ENCODE results near the gene DUSP9.

DUSP9 gene

DNA sequence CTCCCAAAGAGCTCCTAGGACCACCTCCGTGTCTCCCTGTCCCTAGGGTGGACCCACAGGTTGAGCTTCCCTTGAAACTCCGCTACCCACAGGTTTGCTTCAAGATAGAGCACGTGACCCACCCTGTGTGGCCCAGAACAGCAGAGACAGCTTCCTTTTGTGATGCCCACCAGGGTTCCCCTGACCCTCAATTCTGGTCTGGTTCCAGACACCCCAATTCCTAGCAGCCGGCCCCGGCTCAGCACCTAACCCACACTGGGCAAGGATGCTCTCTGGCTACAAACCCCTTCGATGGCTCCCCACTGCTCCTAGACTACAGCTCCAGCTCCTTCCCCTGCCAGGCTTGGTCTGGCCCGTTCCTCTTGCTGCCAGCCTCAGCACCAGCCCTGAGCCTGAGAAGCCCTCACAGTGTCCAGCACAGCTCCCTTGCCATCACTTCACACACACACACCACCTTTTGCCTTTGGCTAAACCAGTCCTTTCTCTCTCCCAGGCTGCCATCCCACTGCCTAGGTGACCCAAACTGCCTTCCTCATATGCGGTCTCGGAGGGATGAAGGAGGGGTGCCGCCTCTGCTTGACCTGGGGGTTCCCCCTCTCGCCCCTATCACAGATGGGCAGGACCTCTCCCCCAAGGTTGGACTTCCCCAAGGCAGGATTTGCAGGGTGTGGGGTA, 20.4 kb downstream of the DUSP9 start:
- TF ChIP-seq, protein P1, sequence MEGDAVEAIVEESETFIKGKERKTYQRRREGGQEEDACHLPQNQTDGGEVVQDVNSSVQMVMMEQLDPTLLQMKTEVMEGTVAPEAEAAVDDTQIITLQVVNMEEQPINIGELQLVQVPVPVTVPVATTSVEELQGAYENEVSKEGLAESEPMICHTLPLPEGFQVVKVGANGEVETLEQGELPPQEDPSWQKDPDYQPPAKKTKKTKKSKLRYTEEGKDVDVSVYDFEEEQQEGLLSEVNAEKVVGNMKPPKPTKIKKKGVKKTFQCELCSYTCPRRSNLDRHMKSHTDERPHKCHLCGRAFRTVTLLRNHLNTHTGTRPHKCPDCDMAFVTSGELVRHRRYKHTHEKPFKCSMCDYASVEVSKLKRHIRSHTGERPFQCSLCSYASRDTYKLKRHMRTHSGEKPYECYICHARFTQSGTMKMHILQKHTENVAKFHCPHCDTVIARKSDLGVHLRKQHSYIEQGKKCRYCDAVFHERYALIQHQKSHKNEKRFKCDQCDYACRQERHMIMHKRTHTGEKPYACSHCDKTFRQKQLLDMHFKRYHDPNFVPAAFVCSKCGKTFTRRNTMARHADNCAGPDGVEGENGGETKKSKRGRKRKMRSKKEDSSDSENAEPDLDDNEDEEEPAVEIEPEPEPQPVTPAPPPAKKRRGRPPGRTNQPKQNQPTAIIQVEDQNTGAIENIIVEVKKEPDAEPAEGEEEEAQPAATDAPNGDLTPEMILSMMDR (IDR thresholded peaks at IDR 0.05; ENCODE audit: borderline replicate concordance, control extremely low read depth, extremely low read depth, insufficient read depth, missing control alignments), result no peak
- DNase-seq (ENCODE audit: low spot score), result peak; percentile 12
- in situ Hi-C loops (cut with MboI; ENCODE audit: low sequenced_read_pairs, unreplicated experiment), result loop anchor here (10.0 to 25.0 kb wide), 2 partner anchors 123 to 705 kb away; no protein-coding TSS in a partner anchor

- DNase-seq (ENCODE audit: low spot score), result peak; percentile 82
- TF ChIP-seq, protein P1 (IDR thresholded peaks at IDR 0.05; ENCODE audit: borderline replicate concordance, control extremely low read depth, extremely low read depth, insufficient read depth, missing control alignments), result peak; percentile 75
- in situ Hi-C loops (cut with MboI; ENCODE audit: low sequenced_read_pairs, unreplicated experiment), result loop anchor here (10.0 to 25.0 kb wide), 2 partner anchors 123 to 706 kb away; no protein-coding TSS in a partner anchor
Measured at GRCh38 chrX:153667956-153668396, 21.0 kb downstream of the DUSP9 start.

DNA sequence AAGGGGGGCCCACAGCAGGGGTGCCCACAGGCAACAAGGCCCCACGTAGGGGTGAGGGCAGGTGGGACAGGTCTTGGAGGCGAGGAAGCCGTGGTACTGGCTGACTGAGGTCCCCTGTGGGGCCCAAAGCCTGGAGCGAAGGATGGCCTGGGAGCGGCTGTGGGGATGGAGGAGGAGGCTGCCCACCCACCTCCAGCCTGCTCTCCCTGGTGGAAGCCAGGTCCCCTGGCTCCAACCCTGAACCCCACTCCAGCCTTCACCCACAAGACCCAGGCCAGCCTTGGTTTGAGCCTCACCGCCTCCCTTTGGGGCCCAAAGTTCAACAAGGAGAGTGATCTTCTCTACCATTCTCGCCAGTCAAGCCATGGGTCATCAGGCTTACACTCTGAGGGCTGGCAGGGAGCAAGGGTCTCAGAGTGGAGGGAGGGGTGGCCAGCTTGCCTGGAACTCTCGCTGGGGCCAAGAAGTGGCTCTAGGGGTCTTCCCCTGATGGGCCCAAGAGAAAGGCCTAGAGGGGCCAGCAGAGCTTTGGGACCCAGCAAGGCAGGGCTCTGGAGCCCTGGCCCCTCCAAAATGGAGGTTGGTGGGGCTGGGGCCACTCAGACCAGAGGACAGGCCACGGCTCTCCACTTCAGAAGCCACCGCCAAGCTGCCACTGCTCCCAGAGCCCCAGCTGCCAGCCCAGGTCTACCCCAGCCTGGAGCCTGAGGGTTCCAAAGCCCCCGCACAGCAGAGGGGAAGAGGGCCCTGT, 21.6 kb downstream of the DUSP9 start:
- DNase-seq (ENCODE audit: low spot score), result peak; percentile 21
- in situ Hi-C loops (cut with MboI; ENCODE audit: low sequenced_read_pairs, unreplicated experiment), result loop anchor here (10.0 to 25.0 kb wide), 2 partner anchors 124 to 706 kb away; no protein-coding TSS in a partner anchor
- TF ChIP-seq, protein P1 (IDR thresholded peaks at IDR 0.05; ENCODE audit: borderline replicate concordance, control extremely low read depth, extremely low read depth, insufficient read depth, missing control alignments), result no peak

GRCh38 chrX:153669174-153669890, 22.3 kb downstream of the DUSP9 start:
- in situ Hi-C loops (cut with MboI; ENCODE audit: low sequenced_read_pairs, unreplicated experiment), result loop anchor here (10.0 to 25.0 kb wide), 2 partner anchors 125 to 707 kb away; no protein-coding TSS in a partner anchor
- TF ChIP-seq, protein P1 (IDR thresholded peaks at IDR 0.05; ENCODE audit: borderline replicate concordance, control extremely low read depth, extremely low read depth, insufficient read depth, missing control alignments), result peak; percentile 59
- DNase-seq (ENCODE audit: low spot score), result peak; percentile 74

DNA sequence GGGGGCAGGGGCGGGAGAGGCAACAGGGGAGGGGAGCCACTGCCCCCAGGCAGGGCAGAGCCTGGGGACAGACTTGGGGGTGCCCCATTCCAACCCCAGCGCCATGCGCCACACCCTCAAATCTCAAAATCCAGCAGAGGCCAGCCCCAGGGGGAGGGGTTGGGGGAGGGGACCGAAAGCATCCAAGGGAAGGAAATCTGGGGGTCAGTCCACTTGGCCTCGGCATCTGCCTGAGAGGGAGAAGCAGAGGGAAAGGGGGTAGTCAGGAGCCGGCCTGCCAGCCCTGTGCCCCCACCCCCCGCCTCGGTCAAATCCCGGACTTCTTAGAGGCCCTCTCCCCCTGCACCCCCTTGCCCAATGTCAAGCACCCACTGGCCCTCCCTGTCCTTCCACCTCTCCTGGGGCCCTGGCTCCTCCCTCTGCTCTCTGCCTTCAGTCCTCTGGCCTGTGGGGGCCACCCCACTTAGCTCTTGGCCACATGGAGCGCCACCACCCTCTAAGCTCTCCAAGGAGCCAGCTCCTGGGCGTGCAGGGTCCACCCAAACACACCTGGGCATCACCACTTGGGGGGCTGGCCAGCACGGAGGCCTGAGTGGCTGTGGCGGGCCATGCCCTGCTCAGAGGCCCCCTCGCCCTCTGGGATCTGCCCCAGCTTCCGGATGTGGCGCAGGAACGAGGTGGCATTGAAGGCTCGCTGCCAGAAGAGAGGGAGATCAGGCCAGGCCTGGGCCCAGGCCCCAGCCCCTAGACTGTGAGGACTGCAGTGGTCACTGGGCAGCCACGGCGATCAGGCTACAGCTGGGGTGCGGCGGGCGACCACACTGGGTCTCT, 23.1 kb downstream of the DUSP9 start:
- in situ Hi-C loops (cut with MboI; ENCODE audit: low sequenced_read_pairs, unreplicated experiment), result loop anchor here (10.0 to 25.0 kb wide), 2 partner anchors 125 to 708 kb away; no protein-coding TSS in a partner anchor
- TF ChIP-seq, protein P1 (IDR thresholded peaks at IDR 0.05; ENCODE audit: borderline replicate concordance, control extremely low read depth, extremely low read depth, insufficient read depth, missing control alignments), result no peak
- no peak for DNase-seq (ENCODE audit: low spot score)

Measured in GM13976 (cell line).